GM12864 (cell line): Measurements from ENCODE around the gene EHMT1.
"Not testable (repeated sequence)": the region's sequence is repeated elsewhere in the genome, so short reads cannot be mapped to it uniquely, and the experiment has no call there.

Experiments
- DNase-seq: peaks from one replicate; pipeline ENCODE4 v3.0.0-alpha.2; 2011; ENCODE audit warnings: low read depth
- H3K4me3 ChIP-seq: 2 replicates; pipeline ENCODE4 v1.5.1; 2011; ENCODE audit warnings: mild to moderate bottlenecking, low read depth, low read length, control low read depth
- TF ChIP-seq, protein P1 (sequence below): IDR thresholded peaks from 2 replicates; pipeline ENCODE4 v1.5.1; 2011; ENCODE audit warnings: low read depth, mild to moderate bottlenecking, moderate library complexity, low read length, control low read depth, inconsistent platforms; ENCODE audit errors: missing control alignments

EHMT1 gene

DNA sequence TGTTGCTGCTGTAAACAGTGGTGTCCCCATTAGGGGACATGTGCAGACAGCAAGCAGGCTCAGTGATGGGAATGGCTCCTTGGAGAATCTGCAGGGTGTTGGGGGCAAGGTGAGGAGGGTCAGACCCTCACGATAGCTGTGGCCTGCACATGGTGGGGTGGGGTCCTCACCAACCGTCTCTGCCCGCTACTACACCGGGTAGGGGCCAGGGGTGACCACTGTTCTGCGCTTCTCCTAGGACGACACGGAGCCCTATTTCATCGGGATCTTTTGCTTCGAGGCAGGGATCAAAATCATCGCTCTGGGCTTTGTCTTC, 263.7 kb downstream of the EHMT1 start:
- TF ChIP-seq, protein P1, sequence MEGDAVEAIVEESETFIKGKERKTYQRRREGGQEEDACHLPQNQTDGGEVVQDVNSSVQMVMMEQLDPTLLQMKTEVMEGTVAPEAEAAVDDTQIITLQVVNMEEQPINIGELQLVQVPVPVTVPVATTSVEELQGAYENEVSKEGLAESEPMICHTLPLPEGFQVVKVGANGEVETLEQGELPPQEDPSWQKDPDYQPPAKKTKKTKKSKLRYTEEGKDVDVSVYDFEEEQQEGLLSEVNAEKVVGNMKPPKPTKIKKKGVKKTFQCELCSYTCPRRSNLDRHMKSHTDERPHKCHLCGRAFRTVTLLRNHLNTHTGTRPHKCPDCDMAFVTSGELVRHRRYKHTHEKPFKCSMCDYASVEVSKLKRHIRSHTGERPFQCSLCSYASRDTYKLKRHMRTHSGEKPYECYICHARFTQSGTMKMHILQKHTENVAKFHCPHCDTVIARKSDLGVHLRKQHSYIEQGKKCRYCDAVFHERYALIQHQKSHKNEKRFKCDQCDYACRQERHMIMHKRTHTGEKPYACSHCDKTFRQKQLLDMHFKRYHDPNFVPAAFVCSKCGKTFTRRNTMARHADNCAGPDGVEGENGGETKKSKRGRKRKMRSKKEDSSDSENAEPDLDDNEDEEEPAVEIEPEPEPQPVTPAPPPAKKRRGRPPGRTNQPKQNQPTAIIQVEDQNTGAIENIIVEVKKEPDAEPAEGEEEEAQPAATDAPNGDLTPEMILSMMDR = no peak
- no peak for DNase-seq
- no peak overlapping the region for H3K4me3 ChIP-seq

DNA sequence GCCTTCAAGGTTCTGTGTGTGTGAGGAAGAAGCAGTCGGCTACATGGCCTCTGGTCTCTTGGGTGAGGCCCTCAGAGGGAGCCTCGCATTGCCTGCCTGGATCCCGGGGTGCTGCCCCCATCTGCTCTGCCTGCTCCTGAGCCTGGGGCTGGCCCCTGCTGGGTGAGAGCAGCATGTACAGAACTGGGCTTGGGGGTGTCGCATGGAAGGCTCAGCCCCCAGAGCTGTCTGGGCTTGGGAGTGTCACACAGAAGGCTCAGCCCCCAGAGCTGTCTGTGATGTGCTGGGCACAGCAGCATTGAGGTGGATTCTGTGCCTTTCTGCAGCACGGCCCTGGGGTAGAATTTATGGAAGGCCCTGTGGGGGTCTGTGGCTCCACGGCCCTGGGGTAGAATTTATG, 265.2 kb downstream of the EHMT1 start:
- DNase-seq, H3K4me3 ChIP-seq: not testable (repeated sequence)

DNA sequence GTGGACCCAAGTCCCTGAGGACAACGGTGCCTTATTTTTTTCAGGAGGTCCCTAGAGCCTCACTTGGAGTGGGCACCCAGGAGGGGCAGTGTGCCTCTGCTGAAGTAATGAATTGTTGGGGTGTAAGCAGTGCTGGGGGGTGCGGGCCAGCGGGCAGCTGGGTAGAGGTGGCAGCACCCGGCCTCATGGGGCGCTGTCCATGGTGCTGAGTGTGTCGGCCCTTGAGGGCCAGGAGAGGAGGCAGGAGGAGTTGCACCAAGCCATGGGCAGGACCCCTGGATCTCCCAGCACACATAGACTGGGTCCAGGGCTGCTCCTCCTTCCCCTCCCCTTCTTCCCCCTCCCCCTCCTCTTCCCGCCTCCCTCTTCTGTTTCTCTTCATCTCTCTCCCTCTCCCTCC, 265.7 kb downstream of the EHMT1 start:
- not testable (repeated sequence) for DNase-seq, H3K4me3 ChIP-seq

DNA sequence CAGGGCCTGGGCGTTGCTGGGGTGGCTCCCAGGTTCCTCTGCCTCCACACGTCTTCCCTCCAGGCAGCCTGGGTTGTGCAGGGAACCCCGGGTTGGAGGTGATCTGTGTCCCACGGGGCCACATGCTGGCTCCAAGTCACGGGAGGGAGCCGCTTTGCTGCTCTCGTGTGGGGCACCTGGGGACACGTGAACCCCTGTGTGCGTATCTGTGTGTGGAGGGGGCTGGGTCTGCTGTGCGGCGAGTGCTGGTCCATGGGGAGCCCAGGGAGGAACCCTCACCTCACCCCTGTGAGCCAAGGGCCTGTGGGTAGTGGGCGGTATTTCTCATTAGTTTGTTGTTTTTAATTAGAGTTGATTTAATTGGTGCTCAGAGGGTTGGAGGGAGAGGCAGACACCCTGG, 266.3 kb downstream of the EHMT1 start:
- not testable (repeated sequence) for H3K4me3 ChIP-seq, DNase-seq
